ENCODE data around the gene SLC25A36.

SLC25A36 gene

DNA sequence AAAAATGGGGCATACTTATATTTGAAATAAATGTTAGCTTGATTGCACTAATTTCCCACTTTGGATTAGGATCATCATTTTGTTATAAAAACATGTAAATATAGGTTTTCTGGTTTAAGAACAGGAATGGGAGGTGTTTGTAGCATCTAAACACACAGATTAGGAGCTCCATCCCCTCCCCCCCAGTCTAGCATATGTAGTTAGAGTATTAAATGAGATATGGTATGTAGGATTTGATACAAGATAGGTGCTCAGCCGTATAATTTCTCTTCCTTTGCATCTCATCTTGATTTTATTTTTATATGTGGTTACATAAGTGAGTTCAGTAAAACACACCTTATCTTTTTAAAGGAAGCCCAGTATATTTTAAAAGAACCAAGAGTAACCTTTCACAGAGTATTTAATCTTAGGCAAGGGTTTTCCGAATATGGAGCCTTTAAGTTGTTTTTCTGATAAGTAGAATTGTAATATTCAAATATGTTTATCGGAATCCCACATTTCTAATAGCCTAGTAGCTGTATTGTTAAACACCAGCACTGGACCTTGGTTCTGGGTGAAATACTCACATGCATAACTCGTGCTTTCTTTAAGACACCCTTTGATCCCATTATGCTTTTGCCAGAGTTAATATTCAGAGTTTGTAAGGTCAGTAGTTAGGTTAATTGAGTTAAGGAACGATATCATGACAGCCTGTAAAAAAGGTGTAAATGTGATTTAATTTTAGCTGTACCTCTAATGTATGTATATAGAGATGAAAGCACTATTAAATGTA is 2.3 kb downstream of the SLC25A36 start:
- Histone ChIP-seq H3K4me2 (ENCODE audit: low read depth, low read length) (peak overlapping the region; percentile 51), H3K27me3 (replicated peaks; ENCODE audit: insufficient read depth, low read length) (no peaks in the 10 kb centered on the region), H3F3A (ENCODE audit: insufficient read depth, low read length) (no peaks in the 10 kb centered on the region; the same call in 1 of the 2 replicates), H3K27ac (ENCODE audit: low read length) (no peak overlapping the region), H3K9ac (ENCODE audit: low read length) (no peak overlapping the region; the same call in 1 of the 2 replicates), H3K4me3 (ENCODE audit: low read length) (peak overlapping the region; percentile 73; the same call in 1 of the 2 replicates), H3K9me3 (replicated peaks; ENCODE audit: insufficient read depth, low read length) (no peaks in the 10 kb centered on the region), H3K79me2 (ENCODE audit: low read length) (peaks cover 68% of the 10 kb centered on the region), H2AFZ (ENCODE audit: low read length) (no peak overlapping the region), H3K4me1 (ENCODE audit: low read length) (peaks cover 12% of the 10 kb centered on the region), H4K20me1 (ENCODE audit: insufficient read depth, low read length) (0 out of 2 replicates have a peak, but pooled peaks cover 8% of the 10 kb centered on the region), H3K36me3 (replicated peaks; ENCODE audit: insufficient read depth, low read length) (no peaks in the 10 kb centered on the region), H3K9me2 (replicated peaks; ENCODE audit: insufficient read depth, low read length) (no peaks in the 10 kb centered on the region)
- TF ChIP-seq EZH2 (optimal IDR thresholded peaks at IDR 0.05; ENCODE audit: low read depth, low read length) (no peak), EZH2phosphoT487 (IDR thresholded peaks at IDR 0.05; ENCODE audit: low read length) (no peak), CTCF (IDR thresholded peaks at IDR 0.05; ENCODE audit: low read length) (no peak)
- no peak for DNase-seq

- no peaks in the 10 kb centered on the region for H3F3A ChIP-seq (ENCODE audit: insufficient read depth, low read length)
- H4K20me1 ChIP-seq (ENCODE audit: insufficient read depth, low read length), result 0 out of 2 replicates have a peak, but pooled peaks cover 12% of the 10 kb centered on the region
- H3K79me2 ChIP-seq (ENCODE audit: low read length), result peaks cover 99% of the 10 kb centered on the region
- H3K4me2 ChIP-seq (ENCODE audit: low read depth, low read length), result no peak overlapping the region
- DNase-seq, result no peak
- no peaks in the 10 kb centered on the region for H3K36me3 ChIP-seq (replicated peaks; ENCODE audit: insufficient read depth, low read length)
- no peak overlapping the region for H2AFZ ChIP-seq (ENCODE audit: low read length)
- TF ChIP-seq EZH2 (optimal IDR thresholded peaks at IDR 0.05; ENCODE audit: low read depth, low read length) (no peak), CTCF (IDR thresholded peaks at IDR 0.05; ENCODE audit: low read length) (no peak), EZH2phosphoT487 (IDR thresholded peaks at IDR 0.05; ENCODE audit: low read length) (no peak)
- H3K9me3 ChIP-seq (replicated peaks; ENCODE audit: insufficient read depth, low read length), result no peaks in the 10 kb centered on the region
- H3K4me3 ChIP-seq (ENCODE audit: low read length), result no peak overlapping the region
- H3K27me3 ChIP-seq (replicated peaks; ENCODE audit: insufficient read depth, low read length), result no peaks in the 10 kb centered on the region
- H3K27ac ChIP-seq (ENCODE audit: low read length), result no peak overlapping the region
- H3K4me1 ChIP-seq (ENCODE audit: low read length), result peaks cover 6% of the 10 kb centered on the region
- H3K9me2 ChIP-seq (replicated peaks; ENCODE audit: insufficient read depth, low read length), result no peaks in the 10 kb centered on the region
- H3K9ac ChIP-seq (ENCODE audit: low read length), result no peak overlapping the region
Measured at GRCh38 chr3:140948460-140949249, 7.0 kb downstream of the SLC25A36 start.

- Histone ChIP-seq H3K4me1 (ENCODE audit: low read length) (no peaks in the 10 kb centered on the region), H3K79me2 (ENCODE audit: low read length) (peaks cover 99% of the 10 kb centered on the region), H3K9me3 (replicated peaks; ENCODE audit: insufficient read depth, low read length) (no peaks in the 10 kb centered on the region), H3K4me3 (ENCODE audit: low read length) (no peak overlapping the region), H3K27ac (ENCODE audit: low read length) (no peak overlapping the region), H3K36me3 (replicated peaks; ENCODE audit: insufficient read depth, low read length) (no peaks in the 10 kb centered on the region), H2AFZ (ENCODE audit: low read length) (no peak overlapping the region), H3K9me2 (replicated peaks; ENCODE audit: insufficient read depth, low read length) (no peaks in the 10 kb centered on the region), H3K4me2 (ENCODE audit: low read depth, low read length) (no peak overlapping the region), H3K27me3 (replicated peaks; ENCODE audit: insufficient read depth, low read length) (no peaks in the 10 kb centered on the region), H4K20me1 (ENCODE audit: insufficient read depth, low read length) (peaks cover 12% of the 10 kb centered on the region; the same call in 1 of the 2 replicates), H3F3A (ENCODE audit: insufficient read depth, low read length) (no peaks in the 10 kb centered on the region), H3K9ac (ENCODE audit: low read length) (no peak overlapping the region)
- no peak for DNase-seq
- no peak for TF ChIP-seq EZH2phosphoT487 (IDR thresholded peaks at IDR 0.05; ENCODE audit: low read length)
- no peak for TF ChIP-seq CTCF (IDR thresholded peaks at IDR 0.05; ENCODE audit: low read length)
- no peak for TF ChIP-seq EZH2 (optimal IDR thresholded peaks at IDR 0.05; ENCODE audit: low read depth, low read length)
Measured at GRCh38 chr3:140950144-140950543, 8.5 kb downstream of the SLC25A36 start.
